ENCODE measurements around the gene CDH11. TPM values are rescaled to one million over a fixed set of nuclear protein-coding genes. Genes with fewer than 3 reads are reported as not detected.

Gene CDH11
- total and polyA plus RNA-seq, 9 of the 15 experiments (the other 6 are each of a cell fraction or from before 2014, with no cell fraction given) = 0.18 TPM; not detected in 8

GRCh38 chr16:64950731-64951130 is 171.1 kb downstream of the CDH11 start:
- Histone ChIP-seq H3K4me3 (no peak overlapping the region), H3K4me2 (ENCODE audit: insufficient read depth, low read length) (no peak overlapping the region), H3K9ac (ENCODE audit: insufficient read depth in 1 of 2, low read depth in 2 of 2, low read length in 2 of 2) (no peak overlapping the region), H3K79me2 (ENCODE audit: control insufficient read depth, insufficient read depth, low read length) (no peaks in the 10 kb centered on the region), H3K27ac (ENCODE audit: extremely low read depth, low read depth, low read length) (no peak overlapping the region), H3K4me1 (replicated peaks in 1 of 2; ENCODE audit: control insufficient read depth in 2 of 2, insufficient read depth in 2 of 2, low read length in 2 of 2) (no peaks in the 10 kb centered on the region), H3K9me1 (ENCODE audit: control insufficient read depth, insufficient read depth, low read length) (no peaks in the 10 kb centered on the region), H3K27me3 (ENCODE audit: control insufficient read depth in 2 of 2, insufficient read depth in 2 of 2, low read length in 2 of 2) (no peaks in the 10 kb centered on the region), H3K9me3 (replicated peaks; ENCODE audit: control insufficient read depth, insufficient read depth, low read depth, low read length) (no peaks in the 10 kb centered on the region), H2AFZ (ENCODE audit: low read depth, low read length) (no peak overlapping the region), H3K36me3 (ENCODE audit: control insufficient read depth, insufficient read depth, low read length) (no peaks in the 10 kb centered on the region), H4K20me1 (replicated peaks; ENCODE audit: control insufficient read depth, insufficient read depth, low read length) (no peaks in the 10 kb centered on the region)
- FAIRE-seq (no peak), DNase-seq (ENCODE audit: extremely low read depth in 1 of 4, low spot score in 3 of 4) (no peak), ATAC-seq (no peak)
- BruUV-seq (replicated peaks) = no TSS peak
- POLR2A ChIA-PET = no interaction called here
- no peak for TF ChIP-seq ZNF140 (CRISPR knock-in tag; IDR thresholded peaks at IDR 0.05)
- intact Hi-C loops (cut with micrococcal nuclease) = no loop called here
- in situ Hi-C loops (cut with MboI) = no loop called here
- WGBS (ENCODE audit: insufficient coverage, low coverage, missing lambda C conversion rate) = under 1% methylated on average over 23 of the region's 25 CpGs
- CTCF ChIA-PET (ENCODE audit: low intra/inter-chr PET ratio) = no interaction called here

- Histone ChIP-seq H3K4me3 (no peak overlapping the region), H3K36me3 (ENCODE audit: control insufficient read depth, insufficient read depth, low read length) (no peaks in the 10 kb centered on the region), H3K4me2 (ENCODE audit: insufficient read depth, low read length) (no peak overlapping the region), H4K20me1 (replicated peaks; ENCODE audit: control insufficient read depth, insufficient read depth, low read length) (no peaks in the 10 kb centered on the region), H3K27ac (ENCODE audit: extremely low read depth, low read depth, low read length) (no peak overlapping the region), H3K27me3 (ENCODE audit: control insufficient read depth in 2 of 2, insufficient read depth in 2 of 2, low read length in 2 of 2) (no peaks in the 10 kb centered on the region), H3K9me1 (ENCODE audit: control insufficient read depth, insufficient read depth, low read length) (no peaks in the 10 kb centered on the region), H3K9ac (ENCODE audit: insufficient read depth in 1 of 2, low read depth in 2 of 2, low read length in 2 of 2) (no peak overlapping the region), H3K9me3 (replicated peaks; ENCODE audit: control insufficient read depth, insufficient read depth, low read depth, low read length) (no peaks in the 10 kb centered on the region), H3K79me2 (ENCODE audit: control insufficient read depth, insufficient read depth, low read length) (no peaks in the 10 kb centered on the region), H2AFZ (ENCODE audit: low read depth, low read length) (no peak overlapping the region), H3K4me1 (replicated peaks in 1 of 2; ENCODE audit: control insufficient read depth in 2 of 2, insufficient read depth in 2 of 2, low read length in 2 of 2) (no peaks in the 10 kb centered on the region)
- in situ Hi-C loops (cut with MboI) = no loop called here
- POLR2A ChIA-PET = no interaction called here
- no TSS peak for BruUV-seq (replicated peaks)
- no peak for DNase-seq (ENCODE audit: extremely low read depth in 1 of 4, low spot score in 3 of 4)
- ATAC-seq = no peak
- FAIRE-seq = no peak
- intact Hi-C loops (cut with micrococcal nuclease) = no loop called here
- CTCF ChIA-PET (ENCODE audit: low intra/inter-chr PET ratio) = no interaction called here
- WGBS (ENCODE audit: insufficient coverage, low coverage, missing lambda C conversion rate) = 1% methylated on average over 7 of the region's 7 CpGs
- TF ChIP-seq DEAF1 (CRISPR knock-in tag; IDR thresholded peaks at IDR 0.05) (no peak), MAFF (IDR thresholded peaks at IDR 0.05; ENCODE audit: low read length) (no peak), PML (IDR thresholded peaks at IDR 0.05; ENCODE audit: low read length) (no peak)
Observed at GRCh38 chr16:64950262-64950661, 171.6 kb downstream of the CDH11 start.

All from K562 (cell line).